K562 (cell line): ENCODE data around the gene TMEM131. TPM values are rescaled to one million over a fixed set of nuclear protein-coding genes. Genes with fewer than 3 reads are reported as not detected.

Source experiments
- C11orf30 ChIP-seq: fragments of 450-650 bp; IDR thresholded peaks from 2 replicates; pipeline ENCODE4 v1.6.1; 2016; ENCODE audit warnings: low read depth, mild to moderate bottlenecking
- ETV5 ChIP-seq: sonication (generic); formaldehyde crosslinking; IDR thresholded peaks from 2 replicates; pipeline ENCODE4 v1.4.0; 2020; ENCODE audit warnings: low read depth, mild to moderate bottlenecking, missing genetic modification reagents
- L3MBTL2 ChIP-seq: fragments of 450-650 bp; IDR thresholded peaks from 2 replicates; pipeline ENCODE4 v1.6.1; 2016; ENCODE audit warnings: mild to moderate bottlenecking, moderate library complexity
- MCM3 ChIP-seq: fragments of 450-650 bp; IDR thresholded peaks from 2 replicates; pipeline ENCODE4 v1.6.1; 2016
- NR2C1 ChIP-seq, 2 experiments: fragments of 450-650 bp; IDR thresholded peaks; 2 replicates each; pipeline ENCODE4 v1.6.1; 2017; ENCODE audit warnings: mild to moderate bottlenecking in 2 of 2, antibody characterized with exemption in 1 of 2, inconsistent platforms in 1 of 2, missing compliant biosample characterization in 1 of 2, missing genetic modification characterization in 1 of 2
- SIX5 ChIP-seq, 2 experiments: IDR thresholded peaks; 2 replicates each; pipeline ENCODE4 v1.6.1; 2011; ENCODE audit warnings: low read length in 2 of 2, borderline replicate concordance in 1 of 2, low read depth in 1 of 2, mild to moderate bottlenecking in 1 of 2, moderate library complexity in 1 of 2; ENCODE audit not compliant: insufficient read depth in 1 of 2
- SMAD4 ChIP-seq: fragments of 250-450 bp; sonication (Bioruptor Pico); conservative IDR thresholded peaks from 2 replicates; pipeline ENCODE4 v1.8.0; 2021; ENCODE audit warnings: inconsistent platforms, mild to moderate bottlenecking, moderate library complexity
- TBL1XR1 ChIP-seq, 2 experiments: IDR thresholded peaks; 2 replicates each; pipeline ENCODE4 v1.6.1; 2012; ENCODE audit warnings: improper control_type of control experiment in 2 of 2, low read length in 2 of 2, mild to moderate bottlenecking in 1 of 2
- ZFX ChIP-seq: sonication (generic); formaldehyde crosslinking; IDR thresholded peaks from 2 replicates; pipeline ENCODE4 v1.8.0; 2022; ENCODE audit warnings: mild to moderate bottlenecking, missing genetic modification reagents, moderate library complexity
- ZKSCAN1 ChIP-seq: fragments of 150-350 bp; IDR thresholded peaks from 2 replicates; pipeline ENCODE4 v1.6.1; 2016; ENCODE audit warnings: low read depth, low read length
- ZNF174 ChIP-seq: fragments of 250-450 bp; sonication (Bioruptor Pico); IDR thresholded peaks from 2 replicates; pipeline ENCODE4 v1.4.0; 2020; ENCODE audit warnings: mild to moderate bottlenecking
- polyA plus RNA-seq, 8 experiments: library from polyadenylated mRNA; depleted of rRNA in 4 of 8; stranded (reverse) in 5 of 8; unstranded in 3 of 8; fragments of >200 nt; fragmentation: Nextera tagmentation in 2 of 8; fragmentation: Illumina TruSeq in 1 of 8; extraction: Ambion mirVana in 2 of 8; extraction: Trizol in 1 of 8; gene quantifications; 2 replicates each; pipeline versions ENCODE4 v1.2.1 to v1.2.3, GENCODE V29; 2011 to 2014; ENCODE audit warnings: inconsistent platforms in 1 of 8, missing spikeins in 1 of 8
- total RNA-seq, 7 experiments: library from RNA; depleted of rRNA in 6 of 7; stranded (reverse); fragments of >200 nt in 6 of 7; fragmentation: Illumina TruSeq in 2 of 7; extraction: Trizol in 2 of 7; gene quantifications; 2 replicates each; pipeline versions ENCODE4 v1.2.1 to v1.2.3, GENCODE V29; 2011 to 2021; ENCODE audit warnings: low replicate concordance in 1 of 7
- TF ChIP-seq, protein P1 (sequence below): sonication (generic); formaldehyde crosslinking; IDR thresholded peaks from 2 replicates; pipeline ENCODE4 v1.8.0; 2022; ENCODE audit warnings: mild to moderate bottlenecking, missing genetic modification reagents
- TF ChIP-seq, protein P2 (sequence below): fragments of 250-450 bp; sonication (Bioruptor Pico); IDR thresholded peaks from 2 replicates; pipeline ENCODE4 v1.8.0; 2021; ENCODE audit warnings: moderate library complexity, mild to moderate bottlenecking, inconsistent platforms
- TF ChIP-seq, protein P3 (sequence below): fragments of 250-450 bp; sonication (Bioruptor Pico); IDR thresholded peaks from 2 replicates; pipeline ENCODE4 v1.8.0; 2022; ENCODE audit warnings: moderate library complexity, mild to moderate bottlenecking, inconsistent platforms
- TF ChIP-seq, protein P4 (sequence below): fragments of 450-650 bp; IDR thresholded peaks from 2 replicates; pipeline ENCODE4 v1.6.1; 2016; ENCODE audit warnings: antibody characterized with exemption
- TF ChIP-seq, protein P5 (sequence below): sonication (generic); formaldehyde crosslinking; IDR thresholded peaks from 2 replicates; pipeline ENCODE4 v1.9.0; 2022; ENCODE audit warnings: mild to moderate bottlenecking, missing genetic modification reagents
- TF ChIP-seq, protein P6 (sequence below), 2 experiments: IDR thresholded peaks; 2 replicates each; pipeline ENCODE4 v1.6.1; 2011; ENCODE audit warnings: borderline replicate concordance in 1 of 2, control low read depth in 1 of 2, low read depth in 1 of 2, low read length in 1 of 2, mild to moderate bottlenecking in 1 of 2, mixed read lengths in 1 of 2, moderate library complexity in 1 of 2; ENCODE audit not compliant: insufficient read depth in 1 of 2, insufficient read length in 1 of 2, poor library complexity in 1 of 2, severe bottlenecking in 1 of 2; ENCODE audit errors: extremely low read depth in 1 of 2
- TF ChIP-seq, protein P7 (sequence below), 2 experiments: fragments of 450-650 bp; IDR thresholded peaks; 2 replicates each; pipeline ENCODE4 v1.6.1; 2016

The TMEM131 gene
- total and polyA plus RNA-seq, 9 of the 15 experiments (the other 6 are each of a cell fraction or from before 2014, with no cell fraction given) = 2.5 to 21.1 (median 12.4) TPM

DNA sequence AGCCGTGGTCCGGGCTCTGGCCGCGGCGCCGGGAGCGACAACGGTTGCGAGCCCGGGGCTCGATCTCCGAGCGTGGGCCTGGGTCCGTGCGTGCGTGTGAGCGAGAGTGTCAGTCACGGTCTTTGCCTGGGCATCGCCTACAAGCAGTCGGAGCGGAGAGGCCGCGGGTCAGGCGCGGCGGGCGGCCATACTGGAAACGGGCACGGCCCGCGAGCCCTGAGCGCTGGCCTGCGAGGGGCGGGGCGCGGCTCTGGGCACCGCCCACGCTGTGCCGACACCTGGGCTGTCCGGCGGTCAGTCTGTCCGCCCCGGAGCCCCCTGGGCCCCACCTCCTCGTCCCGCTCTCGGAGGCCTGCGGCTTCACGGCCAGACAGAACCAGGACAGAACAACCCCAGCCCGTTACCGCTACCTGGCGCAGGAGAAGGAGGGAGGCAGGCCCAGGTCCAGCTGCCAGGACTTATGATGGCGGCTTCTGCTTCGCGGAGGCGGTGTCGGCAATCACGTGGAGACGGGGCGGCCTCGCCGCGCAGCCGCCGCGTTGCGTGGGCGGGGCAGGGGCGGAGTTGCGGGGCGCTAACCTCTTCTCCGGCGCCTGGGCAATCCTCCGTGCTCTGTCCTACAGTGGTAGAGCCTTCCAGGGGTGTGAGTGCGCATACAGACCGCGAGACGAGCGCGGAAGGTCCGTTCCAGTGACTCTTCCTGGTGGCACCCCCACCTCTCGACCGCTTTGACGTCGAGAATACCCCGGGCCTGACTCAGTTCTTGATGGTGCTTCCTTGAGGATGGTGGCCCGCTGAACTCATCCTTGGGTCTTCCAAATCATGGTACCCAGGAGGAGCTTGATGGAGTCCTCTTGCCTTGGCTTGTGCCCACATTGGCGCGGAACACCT lies at the start of gene TMEM131 (continued):
- TF ChIP-seq, protein P1, sequence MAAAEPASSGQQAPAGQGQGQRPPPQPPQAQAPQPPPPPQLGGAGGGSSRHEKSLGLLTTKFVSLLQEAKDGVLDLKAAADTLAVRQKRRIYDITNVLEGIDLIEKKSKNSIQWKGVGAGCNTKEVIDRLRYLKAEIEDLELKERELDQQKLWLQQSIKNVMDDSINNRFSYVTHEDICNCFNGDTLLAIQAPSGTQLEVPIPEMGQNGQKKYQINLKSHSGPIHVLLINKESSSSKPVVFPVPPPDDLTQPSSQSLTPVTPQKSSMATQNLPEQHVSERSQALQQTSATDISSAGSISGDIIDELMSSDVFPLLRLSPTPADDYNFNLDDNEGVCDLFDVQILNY (CRISPR knock-in tag) = peak; percentile 16; the same call in 1 of the 2 replicates
- TF ChIP-seq, protein P2, sequence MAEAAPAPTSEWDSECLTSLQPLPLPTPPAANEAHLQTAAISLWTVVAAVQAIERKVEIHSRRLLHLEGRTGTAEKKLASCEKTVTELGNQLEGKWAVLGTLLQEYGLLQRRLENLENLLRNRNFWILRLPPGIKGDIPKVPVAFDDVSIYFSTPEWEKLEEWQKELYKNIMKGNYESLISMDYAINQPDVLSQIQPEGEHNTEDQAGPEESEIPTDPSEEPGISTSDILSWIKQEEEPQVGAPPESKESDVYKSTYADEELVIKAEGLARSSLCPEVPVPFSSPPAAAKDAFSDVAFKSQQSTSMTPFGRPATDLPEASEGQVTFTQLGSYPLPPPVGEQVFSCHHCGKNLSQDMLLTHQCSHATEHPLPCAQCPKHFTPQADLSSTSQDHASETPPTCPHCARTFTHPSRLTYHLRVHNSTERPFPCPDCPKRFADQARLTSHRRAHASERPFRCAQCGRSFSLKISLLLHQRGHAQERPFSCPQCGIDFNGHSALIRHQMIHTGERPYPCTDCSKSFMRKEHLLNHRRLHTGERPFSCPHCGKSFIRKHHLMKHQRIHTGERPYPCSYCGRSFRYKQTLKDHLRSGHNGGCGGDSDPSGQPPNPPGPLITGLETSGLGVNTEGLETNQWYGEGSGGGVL (CRISPR knock-in tag) = no peak
- peak; percentile 93 for TF ChIP-seq ZFX
- TF ChIP-seq ETV5 (CRISPR knock-in tag) = 0 out of 2 replicates have a peak, but pooled peaks have one; percentile 17
- TF ChIP-seq, protein P3, sequence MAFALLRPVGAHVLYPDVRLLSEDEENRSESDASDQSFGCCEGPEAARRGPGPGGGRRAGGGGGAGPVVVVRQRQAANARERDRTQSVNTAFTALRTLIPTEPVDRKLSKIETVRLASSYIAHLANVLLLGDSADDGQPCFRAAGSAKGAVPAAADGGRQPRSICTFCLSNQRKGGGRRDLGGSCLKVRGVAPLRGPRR = no peak
- no peak for TF ChIP-seq ZNF174 (CRISPR knock-in tag)
- TF ChIP-seq, protein P4, sequence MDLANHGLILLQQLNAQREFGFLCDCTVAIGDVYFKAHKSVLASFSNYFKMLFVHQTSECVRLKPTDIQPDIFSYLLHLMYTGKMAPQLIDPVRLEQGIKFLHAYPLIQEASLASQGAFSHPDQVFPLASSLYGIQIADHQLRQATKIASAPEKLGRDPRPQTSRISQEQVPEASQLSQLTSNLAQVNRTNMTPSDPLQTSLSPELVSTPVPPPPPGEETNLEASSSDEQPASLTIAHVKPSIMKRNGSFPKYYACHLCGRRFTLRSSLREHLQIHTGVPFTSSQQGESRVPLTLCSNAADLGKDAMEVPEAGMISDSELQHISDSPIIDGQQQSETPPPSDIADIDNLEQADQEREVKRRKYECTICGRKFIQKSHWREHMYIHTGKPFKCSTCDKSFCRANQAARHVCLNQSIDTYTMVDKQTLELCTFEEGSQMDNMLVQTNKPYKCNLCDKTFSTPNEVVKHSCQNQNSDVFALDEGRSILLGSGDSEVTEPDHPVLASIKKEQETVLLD = peak; percentile 84
- peak; percentile 39; the same call in 1 of the 2 replicates for TF ChIP-seq SMAD4 (CRISPR knock-in tag)
- peak; percentile 89 for TF ChIP-seq NR2C1 (IDR thresholded peaks at IDR 0.05)
- peak; percentile 89 for TF ChIP-seq NR2C1 (tag; IDR thresholded peaks at IDR 0.05)
- TF ChIP-seq, protein P5, sequence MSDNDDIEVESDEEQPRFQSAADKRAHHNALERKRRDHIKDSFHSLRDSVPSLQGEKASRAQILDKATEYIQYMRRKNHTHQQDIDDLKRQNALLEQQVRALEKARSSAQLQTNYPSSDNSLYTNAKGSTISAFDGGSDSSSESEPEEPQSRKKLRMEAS = peak; percentile 92
- TF ChIP-seq, protein P6, sequence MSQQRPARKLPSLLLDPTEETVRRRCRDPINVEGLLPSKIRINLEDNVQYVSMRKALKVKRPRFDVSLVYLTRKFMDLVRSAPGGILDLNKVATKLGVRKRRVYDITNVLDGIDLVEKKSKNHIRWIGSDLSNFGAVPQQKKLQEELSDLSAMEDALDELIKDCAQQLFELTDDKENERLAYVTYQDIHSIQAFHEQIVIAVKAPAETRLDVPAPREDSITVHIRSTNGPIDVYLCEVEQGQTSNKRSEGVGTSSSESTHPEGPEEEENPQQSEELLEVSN (IDR thresholded peaks at IDR 0.05; ENCODE audit: borderline replicate concordance in 1 of 2, extremely low read depth in 1 of 2, insufficient read depth in 1 of 2, insufficient read length in 1 of 2, low read depth in 1 of 2, low read length in 1 of 2, poor library complexity in 1 of 2, severe bottlenecking in 1 of 2) = peak; percentile 53 to 83
- TF ChIP-seq, protein P7, sequence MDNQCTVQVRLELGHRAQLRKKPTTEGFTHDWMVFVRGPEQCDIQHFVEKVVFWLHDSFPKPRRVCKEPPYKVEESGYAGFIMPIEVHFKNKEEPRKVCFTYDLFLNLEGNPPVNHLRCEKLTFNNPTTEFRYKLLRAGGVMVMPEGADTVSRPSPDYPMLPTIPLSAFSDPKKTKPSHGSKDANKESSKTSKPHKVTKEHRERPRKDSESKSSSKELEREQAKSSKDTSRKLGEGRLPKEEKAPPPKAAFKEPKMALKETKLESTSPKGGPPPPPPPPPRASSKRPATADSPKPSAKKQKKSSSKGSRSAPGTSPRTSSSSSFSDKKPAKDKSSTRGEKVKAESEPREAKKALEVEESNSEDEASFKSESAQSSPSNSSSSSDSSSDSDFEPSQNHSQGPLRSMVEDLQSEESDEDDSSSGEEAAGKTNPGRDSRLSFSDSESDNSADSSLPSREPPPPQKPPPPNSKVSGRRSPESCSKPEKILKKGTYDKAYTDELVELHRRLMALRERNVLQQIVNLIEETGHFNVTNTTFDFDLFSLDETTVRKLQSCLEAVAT (IDR thresholded peaks at IDR 0.05) = no peak
- peak; percentile 74 for TF ChIP-seq C11orf30
- TF ChIP-seq SIX5 (IDR thresholded peaks at IDR 0.05; ENCODE audit: borderline replicate concordance in 1 of 2, insufficient read depth in 1 of 2, low read depth in 1 of 2, low read length in 2 of 2) = peak; percentile 61 to 74; a peak in 3 of 4 replicates
- TF ChIP-seq TBL1XR1 (IDR thresholded peaks at IDR 0.05; ENCODE audit: low read length in 2 of 2) = 0 out of 4 replicates have a peak, but pooled peaks of 1 of the 2 experiments have one; percentile 42
- TF ChIP-seq MCM3 = no peak
- TF ChIP-seq L3MBTL2 = peak; percentile 62
- 0 out of 2 replicates have a peak, but pooled peaks have one; percentile 26 for TF ChIP-seq ZKSCAN1
